ENCODE results near the gene KMO. TPM values are rescaled to one million over a fixed set of nuclear protein-coding genes. Genes with fewer than 3 reads are reported as not detected.
A peak's percentile ranks its signal among the peaks of the same experiment; 100 is the strongest.

KMO gene
- total RNA-seq (2022), result 1.2 and 1.8 TPM in 2 replicates
- percentile 34 among the genes with signal in this experiment for Bru-seq, nascent RNA
- percentile 23 among the genes with signal in this experiment for BruChase-seq, experiment 1, labeled RNA remaining after a 6-hour chase
- percentile 25 among the genes with signal in this experiment for BruChase-seq, experiment 2, labeled RNA remaining after a 2-hour chase
- long read RNA-seq, full-length matches to known transcripts, result 3 of 4 reads
- long read RNA-seq, partial matches to known transcripts, result 0 of 4 reads
- long read RNA-seq, other reads (novel, unspliced or antisense), result 1 of 4 reads

DNA sequence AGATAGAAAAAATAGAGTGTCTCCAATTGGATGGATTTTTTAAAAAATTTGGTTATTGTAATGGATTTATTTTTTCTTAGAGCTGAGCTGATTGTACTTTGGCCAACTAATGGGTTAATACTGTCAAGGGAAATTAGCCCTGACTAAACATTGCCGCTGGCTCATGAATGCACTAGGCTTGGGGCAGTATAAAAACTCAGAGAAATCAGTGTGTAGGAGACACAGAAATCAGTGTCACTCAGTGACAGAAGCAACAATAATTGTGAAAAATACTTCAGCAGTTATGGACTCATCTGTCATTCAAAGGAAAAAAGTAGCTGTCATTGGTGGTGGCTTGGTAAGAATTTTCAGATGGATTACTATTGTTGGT is at the start of gene KMO:
KMO (plus strand) TSS at position 217 of the 370 bp plus-strand sequence; CDS start at position 284, 67 bp downstream.
- Mint-ChIP-seq H3K36me3 (ENCODE audit: insufficient read depth, unreplicated experiment) (no peaks in the 10 kb centered on the region), H3K4me3 (ENCODE audit: unreplicated experiment) (peak within 1 kb of the TSS; percentile 74), H3K27me3 (ENCODE audit: insufficient read depth, unreplicated experiment) (no peaks in the 10 kb centered on the region), H3K4me1 (ENCODE audit: insufficient read depth, unreplicated experiment) (peaks cover 21% of the 10 kb centered on the region), H3K27ac (ENCODE audit: low read depth, unreplicated experiment) (peak within 1 kb of the TSS; percentile 80), H3K9me3 (ENCODE audit: unreplicated experiment) (no peaks in the 10 kb centered on the region)
- ChIA-PET POLR2A (interaction anchor here (0.6 to 3.0 kb wide), 21 partner anchors 13 to 317 kb away, joined by 3 to 28 read pairs (median 4); partner anchors contain the start of genes CHML, FH and OPN3), CTCF (interaction anchor here (0.6 to 1.7 kb wide), 23 partner anchors 9 to 1642 kb away, joined by 3 to 34 read pairs (median 5); partner anchors contain the start of gene MAP1LC3C)
- intact Hi-C loops (cut with micrococcal nuclease), result loop anchor here (5.0 kb wide), 1 partner anchor 465 kb away; the partner anchor contains the start of gene MAP1LC3C
- BruUV-seq (replicated peaks), result no TSS peak
- TF ChIP-seq, protein P1, sequence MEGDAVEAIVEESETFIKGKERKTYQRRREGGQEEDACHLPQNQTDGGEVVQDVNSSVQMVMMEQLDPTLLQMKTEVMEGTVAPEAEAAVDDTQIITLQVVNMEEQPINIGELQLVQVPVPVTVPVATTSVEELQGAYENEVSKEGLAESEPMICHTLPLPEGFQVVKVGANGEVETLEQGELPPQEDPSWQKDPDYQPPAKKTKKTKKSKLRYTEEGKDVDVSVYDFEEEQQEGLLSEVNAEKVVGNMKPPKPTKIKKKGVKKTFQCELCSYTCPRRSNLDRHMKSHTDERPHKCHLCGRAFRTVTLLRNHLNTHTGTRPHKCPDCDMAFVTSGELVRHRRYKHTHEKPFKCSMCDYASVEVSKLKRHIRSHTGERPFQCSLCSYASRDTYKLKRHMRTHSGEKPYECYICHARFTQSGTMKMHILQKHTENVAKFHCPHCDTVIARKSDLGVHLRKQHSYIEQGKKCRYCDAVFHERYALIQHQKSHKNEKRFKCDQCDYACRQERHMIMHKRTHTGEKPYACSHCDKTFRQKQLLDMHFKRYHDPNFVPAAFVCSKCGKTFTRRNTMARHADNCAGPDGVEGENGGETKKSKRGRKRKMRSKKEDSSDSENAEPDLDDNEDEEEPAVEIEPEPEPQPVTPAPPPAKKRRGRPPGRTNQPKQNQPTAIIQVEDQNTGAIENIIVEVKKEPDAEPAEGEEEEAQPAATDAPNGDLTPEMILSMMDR (IDR thresholded peaks at IDR 0.05; ENCODE audit: unreplicated experiment), result no peak
- DNase-seq (ENCODE audit: unreplicated experiment), result peak; percentile 40

DNA sequence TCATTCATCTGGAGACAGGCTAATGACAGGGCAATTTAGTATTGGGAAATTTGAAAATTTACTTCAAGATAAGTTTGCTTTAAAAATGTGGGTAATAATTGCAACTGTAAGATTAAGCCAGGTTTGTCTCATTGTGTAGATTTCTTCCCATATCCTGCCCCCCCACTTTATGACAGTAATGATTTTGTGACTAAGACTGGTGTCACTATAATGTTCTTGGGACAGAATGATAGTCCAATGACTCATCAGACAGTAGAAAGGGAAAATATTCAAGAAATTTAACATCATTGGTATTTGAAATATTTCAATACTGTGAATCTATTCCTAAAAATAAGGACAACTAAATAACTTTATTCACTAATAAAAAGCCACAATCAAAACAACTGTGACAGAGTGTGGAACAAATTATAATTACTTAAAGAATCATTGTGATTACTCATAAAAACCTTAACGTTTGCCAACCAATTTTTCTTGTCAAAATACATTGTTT is 49.4 kb upstream of the KMO start:
- no peak overlapping the region for H3K4me3 Mint-ChIP-seq (ENCODE audit: unreplicated experiment)
- H3K4me1 Mint-ChIP-seq (ENCODE audit: insufficient read depth, unreplicated experiment), result peaks cover 26% of the 10 kb centered on the region
- ChIA-PET CTCF (interaction anchor here (0.6 to 1.6 kb wide), 7 partner anchors 8 to 751 kb away, joined by 3 to 7 read pairs (median 5); no protein-coding TSS in a partner anchor), POLR2A (interaction anchor here (1.0 kb wide), 1 partner anchor 29 kb away, joined by 3 read pairs; no protein-coding TSS in a partner anchor)
- H3K27me3 Mint-ChIP-seq (ENCODE audit: insufficient read depth, unreplicated experiment), result no peaks in the 10 kb centered on the region
- TF ChIP-seq, protein P1 (IDR thresholded peaks at IDR 0.05; ENCODE audit: unreplicated experiment), result no peak
- no TSS peak for BruUV-seq (replicated peaks)
- peak overlapping the region; percentile 87 for H3K27ac Mint-ChIP-seq (ENCODE audit: low read depth, unreplicated experiment)
- H3K9me3 Mint-ChIP-seq (ENCODE audit: unreplicated experiment), result no peaks in the 10 kb centered on the region
- peak; percentile 78 for DNase-seq (ENCODE audit: unreplicated experiment)
- no peaks in the 10 kb centered on the region for H3K36me3 Mint-ChIP-seq (ENCODE audit: insufficient read depth, unreplicated experiment)
- intact Hi-C loops (cut with micrococcal nuclease), result no loop called here

DNA sequence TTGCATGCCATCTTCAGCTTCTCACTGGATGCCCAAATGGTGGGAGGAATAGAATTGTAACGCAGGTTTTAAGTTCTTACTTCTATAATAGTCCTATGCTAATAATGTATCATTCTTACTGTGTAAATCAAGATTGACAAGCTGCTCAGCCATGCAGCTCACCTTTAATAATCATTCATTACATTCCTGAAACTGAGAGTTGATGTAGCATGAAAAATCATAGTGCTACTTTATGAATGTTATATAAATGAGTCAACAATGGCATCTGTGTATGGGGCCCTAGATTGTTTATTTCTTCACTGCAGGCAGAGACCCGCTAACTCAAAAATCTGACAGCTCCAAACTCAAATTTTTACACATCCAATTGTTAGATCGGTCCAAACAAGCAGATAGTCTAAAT is 47.0 kb upstream of the KMO start:
- Mint-ChIP-seq H3K27me3 (ENCODE audit: insufficient read depth, unreplicated experiment) (no peaks in the 10 kb centered on the region), H3K36me3 (ENCODE audit: insufficient read depth, unreplicated experiment) (no peaks in the 10 kb centered on the region), H3K27ac (ENCODE audit: low read depth, unreplicated experiment) (no peak overlapping the region), H3K9me3 (ENCODE audit: unreplicated experiment) (no peaks in the 10 kb centered on the region), H3K4me3 (ENCODE audit: unreplicated experiment) (no peak overlapping the region), H3K4me1 (ENCODE audit: insufficient read depth, unreplicated experiment) (peaks cover 26% of the 10 kb centered on the region)
- no TSS peak for BruUV-seq (replicated peaks)
- TF ChIP-seq, protein P1 (IDR thresholded peaks at IDR 0.05; ENCODE audit: unreplicated experiment), result no peak
- intact Hi-C loops (cut with micrococcal nuclease), result loop anchor here (1.0 to 5.0 kb wide), 4 partner anchors 174 to 753 kb away; no protein-coding TSS in a partner anchor
- ChIA-PET POLR2A (interaction anchor here (0.7 to 1.7 kb wide), 7 partner anchors 7 to 753 kb away, joined by 3 to 7 read pairs (median 3); no protein-coding TSS in a partner anchor), CTCF (interaction anchor here (0.6 to 7.4 kb wide), 52 partner anchors 8 to 1934 kb away, joined by 3 to 106 read pairs (median 4); no protein-coding TSS in a partner anchor)
- DNase-seq (ENCODE audit: unreplicated experiment), result no peak

DNA sequence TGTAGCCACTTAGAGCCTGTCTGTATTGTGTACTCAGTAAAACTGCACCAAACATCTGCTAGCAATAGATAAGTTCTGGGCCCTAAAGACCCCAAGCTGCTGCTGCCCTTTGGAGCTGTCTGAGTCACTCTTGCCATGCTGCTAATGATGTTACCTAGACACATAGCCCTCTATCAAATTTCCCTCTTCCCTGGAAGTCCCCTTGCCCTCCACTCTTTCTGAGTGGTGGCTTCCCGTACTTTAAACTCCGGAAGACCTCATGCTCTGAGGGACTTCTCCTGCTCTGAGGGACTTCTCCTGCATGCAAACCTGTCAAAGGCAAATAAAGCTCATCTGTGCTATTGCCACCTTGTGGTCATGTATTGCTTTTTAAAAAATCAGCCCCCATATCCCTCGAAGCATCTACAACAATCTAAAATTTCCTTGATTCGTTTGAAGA is 46.6 kb upstream of the KMO start:
- Mint-ChIP-seq H3K27ac (ENCODE audit: low read depth, unreplicated experiment) (no peak overlapping the region), H3K36me3 (ENCODE audit: insufficient read depth, unreplicated experiment) (no peaks in the 10 kb centered on the region), H3K27me3 (ENCODE audit: insufficient read depth, unreplicated experiment) (no peaks in the 10 kb centered on the region), H3K4me3 (ENCODE audit: unreplicated experiment) (no peak overlapping the region), H3K4me1 (ENCODE audit: insufficient read depth, unreplicated experiment) (peaks cover 26% of the 10 kb centered on the region), H3K9me3 (ENCODE audit: unreplicated experiment) (no peaks in the 10 kb centered on the region)
- peak; percentile 64 for DNase-seq (ENCODE audit: unreplicated experiment)
- TF ChIP-seq, protein P1 (IDR thresholded peaks at IDR 0.05; ENCODE audit: unreplicated experiment), result peak; percentile 63
- ChIA-PET CTCF (interaction anchor here (0.6 to 7.4 kb wide), 65 partner anchors 8 to 1934 kb away, joined by 3 to 106 read pairs (median 4); partner anchors contain the start of gene FH), POLR2A (interaction anchor here (0.7 to 1.7 kb wide), 9 partner anchors 8 to 753 kb away, joined by 3 to 8 read pairs (median 4); no protein-coding TSS in a partner anchor)
- intact Hi-C loops (cut with micrococcal nuclease), result loop anchor here (1.0 to 5.0 kb wide), 4 partner anchors 174 to 753 kb away; no protein-coding TSS in a partner anchor
- BruUV-seq (replicated peaks), result no TSS peak

Data from MCF 10A (cell line).